Measurements from ENCODE around the gene ARHGAP18.
A peak's percentile ranks its signal among the peaks of the same experiment; 100 is the strongest.

Gene ARHGAP18

DNA sequence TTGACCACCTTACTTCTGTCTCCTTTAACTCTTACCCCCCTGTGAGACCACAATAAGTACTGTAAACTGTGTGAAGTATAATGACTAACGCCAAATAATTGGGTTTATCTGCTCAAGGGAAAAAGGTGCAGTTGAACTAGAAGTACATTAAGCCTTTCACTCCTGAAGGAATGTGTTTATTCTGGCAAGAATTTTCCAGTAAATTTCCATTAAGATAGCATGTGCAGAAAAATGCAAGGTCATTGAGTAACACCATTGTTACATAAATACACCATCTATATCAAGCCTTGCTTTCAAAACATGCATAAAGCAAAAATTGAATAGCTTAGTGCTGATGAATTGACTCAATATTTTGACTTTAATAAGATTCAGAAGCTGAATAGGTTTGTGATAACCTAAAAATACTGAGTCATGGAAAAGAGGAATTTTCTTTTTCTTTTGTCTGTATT lies 65.4 kb downstream of the ARHGAP18 start:
- DNase-seq (ENCODE audit: low read depth): peak; percentile 48

DNA sequence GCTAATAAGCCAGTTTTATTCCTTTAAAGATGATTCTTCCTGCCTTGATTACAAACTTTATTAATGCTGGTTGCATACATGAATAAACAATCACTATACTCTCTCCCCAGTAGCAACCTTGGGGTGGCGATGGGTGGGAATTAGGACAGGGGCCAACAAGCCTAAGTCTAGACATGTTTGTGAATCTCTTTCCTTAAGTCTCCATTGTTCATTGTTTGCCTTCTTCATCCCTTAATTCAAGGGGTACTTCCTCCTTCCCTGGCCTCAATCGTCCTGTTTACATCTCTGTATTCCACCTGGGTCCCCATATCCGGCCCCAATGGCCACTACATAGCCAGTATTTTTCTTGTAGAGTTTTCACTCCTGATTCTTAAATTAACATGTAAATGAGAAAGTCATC lies 66.0 kb downstream of the ARHGAP18 start:
- no peak for DNase-seq (ENCODE audit: low read depth)

DNA sequence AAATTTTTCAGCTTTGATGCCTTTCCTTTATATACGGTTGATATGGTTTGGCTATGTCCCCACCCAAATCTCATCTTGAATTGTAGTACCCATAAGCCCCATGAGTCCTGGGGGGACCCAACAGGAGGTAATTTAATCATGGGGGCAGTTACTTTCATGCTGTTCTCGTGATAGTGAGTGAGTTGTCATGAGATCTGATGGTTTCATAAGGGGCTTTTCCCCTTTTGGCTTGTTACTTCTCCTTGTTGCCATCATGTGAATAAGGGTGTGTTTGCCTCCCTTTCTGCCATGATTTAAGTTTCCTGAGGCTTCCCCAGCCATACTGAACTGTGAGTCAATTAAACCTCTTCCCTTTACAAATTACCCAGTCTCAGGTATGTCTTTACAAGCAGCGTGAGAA lies 66.8 kb downstream of the ARHGAP18 start:
- DNase-seq (ENCODE audit: low read depth): no peak

DNA sequence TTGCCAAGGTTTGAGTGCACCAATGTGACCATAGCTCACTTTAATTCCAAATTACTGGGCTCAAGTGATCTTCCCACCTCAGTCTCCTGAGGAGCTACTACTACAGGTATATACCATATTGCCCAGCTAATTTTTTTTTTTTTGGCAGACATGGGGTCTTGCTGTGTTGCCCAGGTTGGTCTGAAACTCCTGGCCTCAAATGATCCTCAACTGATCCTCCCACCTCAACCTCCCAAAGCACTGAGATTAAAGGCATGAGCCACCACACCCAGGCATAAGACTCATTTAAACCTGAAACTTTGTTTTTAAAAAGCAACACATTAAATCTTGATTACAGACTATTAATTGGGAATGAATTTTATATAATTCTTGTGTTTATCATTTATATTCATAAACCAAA lies 67.7 kb downstream of the ARHGAP18 start:
- no peak for DNase-seq (ENCODE audit: low read depth)

DNA sequence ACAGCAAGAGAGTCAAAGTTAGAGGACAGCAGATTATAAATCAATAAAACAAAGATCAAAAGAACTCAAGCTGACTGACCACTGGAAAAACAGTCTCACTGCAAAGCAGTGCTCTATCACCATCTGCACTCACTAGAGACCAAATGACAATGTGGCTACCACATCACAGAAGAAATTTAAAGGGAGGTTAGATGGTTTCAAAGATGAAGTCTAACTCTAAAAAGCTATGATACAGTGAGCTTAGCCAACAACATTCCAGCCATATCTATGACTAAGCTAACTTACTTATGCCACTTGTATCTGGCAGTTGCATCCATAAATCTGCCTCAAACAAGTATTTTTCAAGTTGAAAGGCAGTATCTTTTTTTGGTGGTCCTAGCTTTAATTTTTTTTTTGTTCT lies 68.6 kb downstream of the ARHGAP18 start:
- DNase-seq (ENCODE audit: low read depth): no peak

DNA sequence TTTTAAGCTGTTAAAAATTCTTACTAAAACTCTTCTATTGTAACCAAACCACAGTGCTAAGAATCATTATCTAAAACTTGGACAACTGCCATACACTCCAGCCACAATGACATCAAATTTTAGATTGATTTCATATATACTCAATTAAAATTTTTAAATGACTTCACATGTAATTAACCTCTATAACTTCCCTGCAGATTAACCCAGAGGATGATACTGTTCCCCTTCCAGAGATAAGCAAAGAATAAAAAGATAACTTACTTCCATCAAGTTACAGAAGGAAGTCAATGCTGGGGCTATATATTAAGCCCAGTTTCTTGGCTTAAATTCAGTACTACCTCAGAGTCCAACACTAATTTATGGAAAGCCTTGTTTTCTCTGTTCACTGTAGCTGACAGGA lies 71.3 kb downstream of the ARHGAP18 start:
- DNase-seq (ENCODE audit: low read depth): no peak

DNA sequence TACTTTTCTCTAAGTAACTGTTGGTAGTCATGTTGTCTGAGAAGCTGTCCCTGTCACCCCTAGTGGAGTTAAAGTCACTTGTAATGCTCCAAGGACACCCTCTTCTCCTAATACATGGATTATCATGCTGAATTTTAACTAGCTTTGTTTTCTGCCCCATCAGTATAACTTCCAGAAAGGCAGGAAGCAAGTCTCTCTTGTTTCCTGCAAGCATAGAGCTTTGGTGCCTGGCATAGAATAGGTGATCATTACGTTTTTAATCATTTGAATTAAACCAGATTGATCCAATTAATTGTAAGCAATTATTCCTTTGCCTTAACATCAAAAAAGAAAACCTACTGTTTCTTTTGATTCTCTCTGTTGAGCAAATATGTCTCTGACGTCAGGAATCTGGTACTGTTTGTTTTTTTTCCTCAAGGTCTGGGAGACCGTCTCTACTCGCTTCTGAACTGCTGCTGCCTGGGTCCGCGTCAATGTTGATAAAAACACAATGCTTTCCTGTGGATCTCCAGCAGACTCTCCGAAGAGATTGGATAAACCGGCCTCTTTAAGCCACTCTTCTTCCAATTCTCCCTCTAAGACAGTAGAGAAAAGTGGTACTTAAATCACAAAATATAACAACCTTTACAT lies 71.8 kb downstream of the ARHGAP18 start:
- DNase-seq (ENCODE audit: low read depth): no peak

DNA sequence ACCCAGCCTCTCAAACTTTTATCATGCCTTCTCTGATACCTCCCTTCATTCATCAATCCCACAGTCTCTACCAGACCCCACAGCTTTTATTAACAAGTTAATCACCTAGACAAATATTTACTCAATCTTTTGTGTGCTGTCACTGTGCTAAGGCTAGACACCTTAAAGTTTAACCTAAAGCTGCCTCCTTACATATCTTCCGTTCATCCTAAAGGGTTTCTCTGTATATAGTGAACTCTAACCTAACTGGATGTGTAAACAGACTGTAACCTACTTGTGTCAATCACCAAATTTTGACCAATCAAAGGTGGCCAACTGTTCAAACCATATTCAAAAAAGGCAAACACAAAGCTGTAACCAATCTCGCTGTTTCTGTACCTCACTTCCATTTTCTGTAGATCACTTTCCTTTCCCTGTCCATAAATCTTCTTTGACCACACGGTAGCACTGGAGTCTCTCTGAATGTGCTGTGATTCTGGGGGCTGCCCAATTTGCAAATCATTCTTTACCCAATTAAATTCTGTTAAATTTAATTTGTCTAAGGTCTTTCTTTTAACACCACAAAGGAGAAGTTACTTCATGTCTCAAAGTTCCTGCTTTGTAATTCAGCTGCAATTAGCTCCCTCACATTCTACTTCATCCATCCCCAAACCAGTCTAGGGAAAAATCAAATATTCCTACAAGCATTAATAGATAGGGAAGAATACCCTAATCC lies 72.5 kb downstream of the ARHGAP18 start:
- no peak for DNase-seq (ENCODE audit: low read depth)

DNA sequence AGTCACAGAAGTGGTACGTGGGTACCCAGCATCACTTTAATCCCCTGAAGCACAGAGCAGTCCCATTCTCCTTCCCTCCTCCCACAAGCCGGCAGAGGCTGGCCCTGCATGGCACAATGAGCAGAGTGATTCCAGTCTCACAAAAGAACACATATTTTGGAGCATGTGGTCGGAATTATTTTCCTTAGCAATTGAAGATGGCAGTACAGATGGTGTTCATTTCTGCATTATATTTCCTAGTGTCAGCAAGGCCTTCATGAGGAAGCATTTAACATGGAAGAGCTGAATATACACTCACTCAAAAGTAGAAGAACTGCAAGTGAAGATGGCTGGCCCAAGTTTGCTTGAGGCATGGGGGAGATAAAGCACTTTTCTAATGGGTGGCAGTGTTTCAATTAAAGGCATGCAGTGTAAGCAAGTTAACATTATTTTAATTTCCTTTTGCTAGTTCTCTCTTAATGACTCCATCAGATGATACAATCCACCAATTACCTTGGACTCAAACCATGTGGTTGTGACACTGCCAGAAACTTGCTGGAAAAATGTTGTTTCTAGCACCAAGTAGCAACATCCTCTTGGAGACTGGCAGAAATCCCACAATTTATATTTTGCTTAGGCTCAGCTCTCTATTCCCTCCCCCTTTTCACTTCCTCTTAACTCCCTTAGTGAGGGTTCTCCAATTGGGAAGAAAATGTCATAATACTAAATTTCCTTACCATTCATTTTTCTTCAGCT lies 74.4 kb downstream of the ARHGAP18 start:
- DNase-seq (ENCODE audit: low read depth): no peak

DNA sequence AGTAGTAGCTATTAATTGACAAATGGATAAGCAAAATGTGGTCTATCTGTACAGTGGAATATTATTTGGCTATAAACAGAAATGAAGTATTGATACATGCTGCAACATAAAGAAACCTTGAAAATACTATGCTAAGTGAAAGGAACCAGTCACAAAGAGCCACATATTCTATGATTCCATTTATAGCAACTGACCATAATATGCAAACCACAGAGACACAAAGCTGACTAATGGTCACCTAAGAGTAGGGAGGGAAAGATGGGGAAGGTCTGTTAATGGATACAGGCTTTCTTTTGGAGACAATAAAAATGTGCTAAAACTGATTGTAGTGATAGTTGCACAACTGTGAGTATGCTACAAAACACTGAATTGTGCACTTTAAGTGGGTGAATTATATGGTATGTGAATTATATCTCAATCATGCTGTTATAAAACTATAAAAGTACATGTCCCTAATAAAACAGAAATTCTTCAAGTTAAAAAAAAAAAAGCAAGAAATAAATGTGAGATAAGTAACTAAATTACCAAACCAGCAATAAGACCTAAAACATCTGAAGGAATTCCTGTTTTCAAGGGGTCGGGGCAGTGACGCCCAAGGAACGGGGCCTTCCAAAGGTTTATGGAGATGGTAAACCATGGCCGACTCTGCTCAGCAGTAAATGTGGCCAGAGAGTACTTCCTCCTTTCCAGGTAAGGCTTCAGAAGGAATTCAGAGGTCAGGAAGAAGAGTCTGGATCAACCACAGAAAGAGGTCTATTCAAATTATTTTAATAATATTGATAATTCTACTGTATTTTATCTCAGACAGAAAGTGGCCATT lies 75.4 kb downstream of the ARHGAP18 start:
- no peak for DNase-seq (ENCODE audit: low read depth)

DNA sequence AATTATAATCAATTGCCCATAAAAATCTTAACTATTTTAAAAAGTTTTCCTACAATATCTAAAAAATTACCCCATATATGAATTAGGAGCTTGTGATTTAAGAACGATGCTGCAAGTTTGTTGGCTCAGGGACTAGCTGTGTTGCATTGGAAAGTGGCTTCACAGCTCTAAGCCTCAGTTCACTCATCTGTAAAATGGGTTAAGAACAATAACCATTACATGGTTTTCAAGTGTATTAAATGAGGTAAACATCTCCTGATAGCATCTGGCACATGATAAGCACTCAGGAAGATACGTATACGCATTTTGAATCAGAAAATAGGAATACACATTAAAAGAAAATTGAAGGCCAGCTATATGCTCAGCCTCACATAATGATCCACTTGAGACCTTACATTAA lies 76.4 kb downstream of the ARHGAP18 start:
- DNase-seq (ENCODE audit: low read depth): no peak

DNA sequence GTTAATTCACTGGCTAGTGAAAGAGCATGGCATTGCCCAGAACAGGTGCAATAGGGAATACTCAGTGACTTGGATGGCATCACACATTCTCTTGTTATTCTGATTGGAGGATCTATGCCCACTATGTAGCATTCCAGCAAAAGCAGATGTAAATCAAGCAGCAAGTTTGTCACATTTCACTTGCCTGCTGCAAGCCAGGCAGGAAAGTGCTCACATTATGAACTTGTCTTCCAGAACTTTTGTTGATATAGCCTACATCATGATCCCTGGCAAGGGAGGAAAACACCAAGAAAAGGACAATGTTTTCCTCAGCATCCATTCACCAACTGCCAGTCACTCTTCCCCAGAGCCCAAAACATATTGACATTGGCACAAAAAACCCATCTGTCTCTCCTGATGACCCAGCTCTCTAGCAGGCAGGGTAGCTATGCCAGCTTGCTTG lies 77.8 kb downstream of the ARHGAP18 start:
- DNase-seq (ENCODE audit: low read depth): no peak

DNA sequence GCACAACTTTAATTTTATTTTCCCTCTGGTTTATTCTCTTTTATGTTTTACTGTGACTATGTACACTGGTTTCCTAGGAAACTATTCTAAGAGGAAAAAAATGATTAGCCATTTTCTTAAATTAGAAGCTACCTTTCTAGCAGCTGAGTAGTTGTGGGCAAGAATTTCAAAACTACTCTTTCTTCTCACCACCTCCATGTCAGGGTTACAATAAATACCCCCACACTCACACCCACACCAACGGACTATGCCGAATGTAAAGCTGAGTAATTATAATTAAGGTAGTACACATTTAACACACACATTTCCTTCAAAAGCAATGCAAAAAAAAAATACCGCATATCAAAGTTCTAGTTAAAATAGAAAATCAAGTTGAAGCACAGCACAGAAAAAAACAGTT lies 78.9 kb downstream of the ARHGAP18 start:
- DNase-seq (ENCODE audit: low read depth): no peak

DNA sequence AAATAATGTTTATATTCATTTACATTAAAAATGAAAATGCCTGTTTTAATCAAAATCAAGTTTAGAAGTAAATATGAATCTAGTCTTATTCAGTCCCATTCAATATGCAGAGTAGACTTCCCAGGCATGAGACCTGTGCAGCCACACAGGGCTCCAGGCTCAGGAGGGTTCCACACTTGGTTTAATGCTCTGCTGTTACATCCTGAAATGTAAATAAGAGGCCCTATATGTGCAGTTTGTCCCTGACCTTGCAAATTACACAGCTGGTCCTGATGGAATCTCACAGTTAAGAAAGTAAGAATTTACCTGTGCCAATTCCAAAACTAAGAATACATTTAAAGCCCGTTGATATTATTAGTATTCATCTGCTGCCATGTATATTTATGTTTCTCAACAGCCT lies 79.4 kb downstream of the ARHGAP18 start:
- DNase-seq (ENCODE audit: low read depth): no peak

DNA sequence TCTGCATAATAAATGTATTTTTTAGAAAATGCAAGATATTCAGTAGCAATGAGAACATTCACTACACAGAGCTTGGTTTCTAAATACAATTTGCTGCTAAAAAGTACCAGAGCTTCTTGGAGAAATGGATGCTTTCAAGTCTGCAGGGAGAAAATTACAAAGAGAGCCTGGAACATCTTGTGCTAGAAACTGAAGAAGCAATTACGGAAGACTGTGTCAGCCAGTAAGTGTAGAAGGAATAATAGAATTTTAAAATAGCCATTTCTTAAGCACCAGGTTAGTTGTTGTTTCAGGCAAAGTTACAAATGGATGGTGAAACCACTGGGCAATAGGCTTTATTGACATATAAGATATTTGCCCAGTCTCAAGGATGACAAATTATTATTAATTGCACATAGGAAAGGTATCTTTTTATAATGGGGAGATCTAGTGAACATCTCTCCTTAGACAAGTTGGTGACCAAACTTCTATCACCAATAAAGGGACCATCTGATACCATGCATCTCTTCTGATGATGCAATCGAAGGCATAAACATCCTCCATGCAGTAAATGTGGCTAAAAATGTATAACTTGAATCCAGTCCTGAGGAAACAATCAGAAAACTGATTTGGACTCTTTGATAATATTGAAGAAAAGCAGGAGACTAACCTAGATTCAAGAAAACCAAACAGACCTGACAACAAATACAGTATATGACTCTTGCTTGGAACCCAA lies 81.7 kb downstream of the ARHGAP18 start:
- DNase-seq (ENCODE audit: low read depth): no peak

DNA sequence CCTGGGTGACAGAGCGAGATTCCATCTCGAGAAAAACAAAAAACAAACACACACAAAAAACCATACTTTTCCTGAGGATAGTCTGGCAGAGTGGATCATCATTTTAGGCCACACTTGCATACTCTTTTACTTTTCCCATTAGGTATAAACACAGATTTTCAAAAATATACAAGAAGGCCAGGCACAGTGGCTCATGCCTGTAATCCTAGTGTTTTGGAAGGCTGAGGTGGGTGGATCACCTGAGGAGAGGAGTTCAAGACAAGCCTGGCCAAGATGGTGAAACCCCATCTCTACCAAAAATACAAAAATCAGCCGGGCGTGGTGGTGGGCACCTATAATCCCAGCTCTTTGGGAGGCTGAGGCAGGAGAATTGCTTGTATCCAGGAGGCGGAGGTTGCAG lies 85.5 kb downstream of the ARHGAP18 start:
- no peak for DNase-seq (ENCODE audit: low read depth)

DNA sequence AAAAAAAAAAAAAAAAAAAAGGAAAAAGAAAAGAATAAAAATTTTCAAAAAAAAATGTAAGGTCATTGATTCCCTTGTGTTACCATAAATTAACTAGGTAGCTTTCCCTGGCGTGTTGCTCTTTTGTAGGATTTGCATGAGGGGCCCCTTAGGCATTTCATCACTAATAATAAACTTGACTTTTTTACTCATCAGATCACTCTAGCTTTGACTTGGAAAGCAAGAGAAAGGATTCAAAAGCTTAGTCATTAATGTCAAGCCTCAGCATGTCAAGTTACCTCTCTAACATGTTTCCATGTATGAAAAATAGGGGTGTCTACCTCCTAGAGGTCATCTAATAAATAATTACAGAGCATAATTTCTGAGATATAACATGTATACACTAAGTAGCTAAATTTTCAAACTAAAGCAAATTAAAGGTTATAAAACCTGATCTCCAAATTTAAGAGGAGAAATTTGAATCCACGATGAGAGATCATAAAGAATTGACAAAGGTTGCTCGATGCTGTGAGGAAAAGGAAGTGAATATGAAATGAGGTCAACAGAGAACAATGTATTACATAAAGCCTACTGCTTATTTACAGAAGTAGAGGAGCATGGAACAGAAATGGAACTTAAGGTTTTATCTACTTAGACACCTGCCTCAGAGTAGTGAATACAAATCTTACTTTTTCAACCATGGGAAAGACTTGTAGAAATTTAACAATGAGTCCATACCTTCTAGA lies 86.8 kb downstream of the ARHGAP18 start:
- DNase-seq (ENCODE audit: low read depth): no peak

DNA sequence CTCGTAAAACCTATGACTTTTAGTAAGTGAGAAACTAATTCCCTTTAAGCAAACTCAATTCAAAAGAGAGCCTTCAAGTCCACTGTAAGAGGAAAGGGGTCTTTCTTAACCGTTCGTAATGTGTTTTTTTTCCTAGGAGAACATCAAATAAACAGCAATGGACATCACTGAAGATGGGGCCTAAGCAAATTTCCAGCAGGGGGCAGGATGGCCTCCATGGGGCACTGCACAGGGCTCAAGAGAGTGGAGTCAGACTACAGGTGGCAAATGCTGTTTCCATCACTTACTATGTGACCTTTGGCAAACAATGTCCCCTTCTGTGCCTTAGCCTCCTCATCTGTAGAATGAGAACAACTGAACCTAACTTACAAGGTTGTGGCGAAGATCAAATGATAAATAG lies 88.7 kb downstream of the ARHGAP18 start:
- DNase-seq (ENCODE audit: low read depth): no peak

DNA sequence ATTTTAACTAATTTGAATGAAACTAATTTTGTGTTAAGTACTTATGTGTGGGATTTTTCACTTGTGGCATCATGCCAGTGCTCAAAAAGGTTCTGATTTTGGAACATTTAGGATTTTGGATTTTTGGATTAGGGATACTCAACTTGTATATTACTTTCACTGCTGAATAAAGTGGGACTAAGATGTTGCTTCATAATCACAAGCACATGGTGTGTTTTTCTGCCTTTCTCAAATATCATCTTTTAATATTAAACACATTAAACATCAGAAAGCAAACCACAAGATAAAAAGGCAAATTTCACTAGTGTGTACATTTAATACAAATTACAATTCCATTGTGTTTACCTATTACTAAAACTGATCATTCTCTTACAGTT lies 89.8 kb downstream of the ARHGAP18 start:
- DNase-seq (ENCODE audit: low read depth): no peak

DNA sequence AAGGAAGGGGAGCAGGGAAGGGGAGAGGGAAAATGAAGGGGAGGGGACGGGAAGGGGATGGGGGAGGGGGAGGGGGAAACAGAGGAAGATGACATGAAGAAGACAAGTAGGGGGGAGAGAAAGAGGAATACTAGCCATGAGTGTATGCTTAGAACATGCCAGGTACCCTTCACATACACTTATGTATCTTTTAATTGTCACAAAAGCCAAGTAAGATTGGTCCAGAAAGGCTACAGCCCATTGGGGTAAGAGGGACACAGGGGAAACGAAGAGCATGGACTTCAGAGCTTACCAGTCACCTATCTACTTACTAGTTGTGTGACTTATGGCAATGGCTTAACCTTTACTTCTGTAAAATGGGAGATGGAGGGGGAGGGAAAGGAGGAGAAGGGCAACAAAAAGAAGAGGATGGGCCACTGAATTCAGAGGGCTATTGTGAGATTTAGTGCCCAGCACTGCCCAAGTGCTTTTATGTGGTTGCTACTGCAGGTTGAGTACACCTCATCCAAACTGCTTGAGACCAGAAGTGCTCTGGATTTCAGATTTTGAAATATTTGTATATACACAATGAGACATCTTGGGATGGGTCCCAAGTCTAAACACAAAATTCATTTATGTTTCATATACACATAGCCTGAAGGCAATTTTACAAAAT lies 90.3 kb downstream of the ARHGAP18 start:
- no peak for DNase-seq (ENCODE audit: low read depth)

DNA sequence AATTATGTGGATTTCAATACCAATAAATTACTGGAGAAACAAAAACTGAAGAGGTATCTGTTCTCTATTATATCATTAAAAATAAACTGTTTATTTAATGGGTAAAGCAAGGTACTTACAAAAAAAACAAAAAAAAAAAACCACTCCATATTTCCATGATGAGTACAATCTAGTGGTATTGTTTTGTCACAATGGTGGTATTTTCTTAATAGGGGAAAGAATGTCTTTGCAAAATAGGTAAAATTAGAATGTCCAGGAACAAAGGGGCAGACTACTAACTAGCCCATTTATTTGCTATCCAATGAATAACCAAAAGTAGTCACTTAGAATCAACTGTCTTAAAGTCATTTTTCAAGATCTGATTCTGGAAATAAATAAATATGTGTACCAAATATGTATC lies 92.0 kb downstream of the ARHGAP18 start:
- no peak for DNase-seq (ENCODE audit: low read depth)

Data from HS-5 (cell line).